ENCODE measurements around the gene BAIAP3.
A peak's percentile ranks its signal among the peaks of the same experiment; 100 is the strongest.

The BAIAP3 gene

GRCh38 chr16:1330931-1331711, 2.3 kb upstream of the BAIAP3 start:
- H3K27me3 Mint-ChIP-seq = peaks cover 22% of the 10 kb centered on the region
- peaks cover 14% of the 10 kb centered on the region for H3K4me1 Mint-ChIP-seq
- no peak overlapping the region for H3K27ac Mint-ChIP-seq
- no peaks in the 10 kb centered on the region for H3K36me3 Mint-ChIP-seq (ENCODE audit: low read depth)
- ATAC-seq = no peak
- no peaks in the 10 kb centered on the region for H3K9me3 Mint-ChIP-seq
- DNase-seq = no peak
- H3K4me3 Mint-ChIP-seq = no peak overlapping the region

GRCh38 chr16:1331712-1332617, 1.5 kb upstream of the BAIAP3 start:
- H3K4me3 Mint-ChIP-seq = peak overlapping the region; percentile 53
- peaks cover 23% of the 10 kb centered on the region for H3K27me3 Mint-ChIP-seq
- peak; percentile 47 for DNase-seq
- H3K27ac Mint-ChIP-seq = no peak overlapping the region
- H3K36me3 Mint-ChIP-seq (ENCODE audit: low read depth) = no peaks in the 10 kb centered on the region
- H3K9me3 Mint-ChIP-seq = no peaks in the 10 kb centered on the region
- no peak for ATAC-seq
- peaks cover 14% of the 10 kb centered on the region for H3K4me1 Mint-ChIP-seq

GRCh38 chr16:1332618-1333148, 762 bp upstream of the BAIAP3 start:
- Mint-ChIP-seq H3K27me3 (peaks cover 23% of the 10 kb centered on the region), H3K9me3 (no peaks in the 10 kb centered on the region), H3K36me3 (ENCODE audit: low read depth) (no peaks in the 10 kb centered on the region), H3K27ac (no peak overlapping the region), H3K4me1 (peaks cover 14% of the 10 kb centered on the region), H3K4me3 (peak overlapping the region; percentile 53)
- DNase-seq = no peak
- no peak for ATAC-seq

GRCh38 chr16:1333854-1334700, 632 bp downstream of the BAIAP3 start:
- Mint-ChIP-seq H3K27ac (no peak overlapping the region), H3K4me1 (peaks cover 14% of the 10 kb centered on the region), H3K27me3 (peaks cover 23% of the 10 kb centered on the region), H3K36me3 (ENCODE audit: low read depth) (no peaks in the 10 kb centered on the region), H3K9me3 (no peaks in the 10 kb centered on the region), H3K4me3 (no peak overlapping the region)
- ATAC-seq = no peak
- no peak for DNase-seq

- ATAC-seq = no peak
- peaks cover 23% of the 10 kb centered on the region for H3K27me3 Mint-ChIP-seq
- no peak for DNase-seq
- H3K9me3 Mint-ChIP-seq = no peaks in the 10 kb centered on the region
- no peaks in the 10 kb centered on the region for H3K36me3 Mint-ChIP-seq (ENCODE audit: low read depth)
- H3K27ac Mint-ChIP-seq = no peak overlapping the region
- H3K4me3 Mint-ChIP-seq = no peak overlapping the region
- peaks cover 14% of the 10 kb centered on the region for H3K4me1 Mint-ChIP-seq
These were observed 1.3 kb downstream of the BAIAP3 start for GRCh38 chr16:1334739-1335138.

- no peak overlapping the region for H3K4me3 Mint-ChIP-seq
These were observed 1.9 kb downstream of the BAIAP3 start for GRCh38 chr16:1335211-1335971.

GRCh38 chr16:1335996-1336395, 2.6 kb downstream of the BAIAP3 start:
- Mint-ChIP-seq H3K27me3 (peaks cover 23% of the 10 kb centered on the region), H3K9me3 (no peaks in the 10 kb centered on the region), H3K36me3 (ENCODE audit: low read depth) (no peaks in the 10 kb centered on the region), H3K4me1 (peaks cover 14% of the 10 kb centered on the region), H3K4me3 (no peak overlapping the region), H3K27ac (no peak overlapping the region)
- ATAC-seq (no peak), DNase-seq (no peak)

More at GRCh38 chr16:1335211-1335971, 1.9 kb downstream of the BAIAP3 start:
- Mint-ChIP-seq H3K9me3 (no peaks in the 10 kb centered on the region), H3K36me3 (ENCODE audit: low read depth) (no peaks in the 10 kb centered on the region), H3K27me3 (peaks cover 23% of the 10 kb centered on the region), H3K27ac (no peak overlapping the region), H3K4me1 (peaks cover 14% of the 10 kb centered on the region)
- DNase-seq (no peak), ATAC-seq (no peak)

GRCh38 chr16:1336619-1337018, 3.2 kb downstream of the BAIAP3 start:
- peaks cover 19% of the 10 kb centered on the region for H3K27me3 Mint-ChIP-seq
- H3K4me1 Mint-ChIP-seq = peaks cover 9% of the 10 kb centered on the region
- H3K36me3 Mint-ChIP-seq (ENCODE audit: low read depth) = no peaks in the 10 kb centered on the region
- DNase-seq (no peak), ATAC-seq (no peak)
- no peak overlapping the region for H3K4me3 Mint-ChIP-seq
- H3K27ac Mint-ChIP-seq = no peak overlapping the region
- H3K9me3 Mint-ChIP-seq = no peaks in the 10 kb centered on the region

GRCh38 chr16:1337486-1337885, 4.0 kb downstream of the BAIAP3 start:
- no peak overlapping the region for H3K4me3 Mint-ChIP-seq
- H3K9me3 Mint-ChIP-seq = no peaks in the 10 kb centered on the region
- H3K36me3 Mint-ChIP-seq (ENCODE audit: low read depth) = no peaks in the 10 kb centered on the region
- no peak overlapping the region for H3K27ac Mint-ChIP-seq
- peaks cover 11% of the 10 kb centered on the region for H3K4me1 Mint-ChIP-seq
- DNase-seq (no peak), ATAC-seq (no peak)
- H3K27me3 Mint-ChIP-seq = peaks cover 12% of the 10 kb centered on the region

- Mint-ChIP-seq H3K27ac (no peak overlapping the region), H3K9me3 (no peaks in the 10 kb centered on the region), H3K36me3 (ENCODE audit: low read depth) (no peaks in the 10 kb centered on the region), H3K4me1 (peaks cover 14% of the 10 kb centered on the region), H3K4me3 (no peak overlapping the region), H3K27me3 (peaks cover 9% of the 10 kb centered on the region)
- no peak for ATAC-seq
- peak; percentile 48 for DNase-seq
These were observed 4.8 kb downstream of the BAIAP3 start for GRCh38 chr16:1338119-1338730.

GRCh38 chr16:1338855-1339675, 5.6 kb downstream of the BAIAP3 start:
- peaks cover 18% of the 10 kb centered on the region for H3K4me1 Mint-ChIP-seq
- H3K27me3 Mint-ChIP-seq = peaks cover 9% of the 10 kb centered on the region
- H3K36me3 Mint-ChIP-seq (ENCODE audit: low read depth) = no peaks in the 10 kb centered on the region
- DNase-seq (no peak), ATAC-seq (no peak)
- H3K27ac Mint-ChIP-seq = no peak overlapping the region
- no peak overlapping the region for H3K4me3 Mint-ChIP-seq
- no peaks in the 10 kb centered on the region for H3K9me3 Mint-ChIP-seq

GRCh38 chr16:1340730-1341494, 7.5 kb downstream of the BAIAP3 start:
- ATAC-seq (no peak), DNase-seq (no peak)
- H3K9me3 Mint-ChIP-seq = no peaks in the 10 kb centered on the region
- peaks cover 18% of the 10 kb centered on the region for H3K4me1 Mint-ChIP-seq
- H3K27me3 Mint-ChIP-seq = peaks cover 1% of the 10 kb centered on the region
- no peak overlapping the region for H3K4me3 Mint-ChIP-seq
- no peaks in the 10 kb centered on the region for H3K36me3 Mint-ChIP-seq (ENCODE audit: low read depth)
- H3K27ac Mint-ChIP-seq = no peak overlapping the region
